Cardiac fibroblast (primary cell): ENCODE data around the gene CHMP5.

Source experiments
- DNase-seq, 2 donors: peaks; one replicate each; pipeline versions ENCODE4 v3.0.0 to v3.0.0-alpha.2; 2010; ENCODE audit warnings: low read depth in 2 of 2
- H3K4me3 ChIP-seq, 2 donors: replicated peaks in 1 of 2; 1 replicate in 1 of 2; 2 replicates in 1 of 2; pipeline ENCODE4 v1.5.1; 2011; ENCODE audit warnings: low read depth in 2 of 2, low read length in 2 of 2, mild to moderate bottlenecking in 2 of 2, moderate library complexity in 1 of 2
- TF ChIP-seq, protein P1 (sequence below): IDR thresholded peaks from one replicate; pipeline ENCODE4 v1.5.1; 2011; ENCODE audit warnings: low read depth, mild to moderate bottlenecking, low read length, inconsistent platforms

CHMP5 gene

DNA sequence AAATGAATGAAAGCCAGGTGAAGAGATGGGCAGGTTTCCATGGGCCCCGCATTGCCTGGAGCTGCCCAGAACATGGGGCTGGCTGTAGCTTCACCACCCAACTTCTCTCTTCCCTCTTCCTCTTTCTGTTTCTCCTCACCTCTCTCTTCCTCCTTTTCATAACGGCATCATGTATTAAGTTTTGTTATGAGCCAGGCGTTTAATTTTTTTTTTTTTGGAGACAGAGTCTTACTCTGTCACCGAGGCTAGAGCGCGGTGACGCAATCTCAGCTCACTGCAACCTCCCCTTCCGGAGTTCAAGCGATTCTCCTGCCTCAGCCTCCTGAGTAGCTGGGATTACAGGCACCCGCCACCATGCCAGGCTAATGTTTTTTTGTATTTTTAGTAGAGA lies 37.8 kb upstream of the CHMP5 start:
- TF ChIP-seq, protein P1, sequence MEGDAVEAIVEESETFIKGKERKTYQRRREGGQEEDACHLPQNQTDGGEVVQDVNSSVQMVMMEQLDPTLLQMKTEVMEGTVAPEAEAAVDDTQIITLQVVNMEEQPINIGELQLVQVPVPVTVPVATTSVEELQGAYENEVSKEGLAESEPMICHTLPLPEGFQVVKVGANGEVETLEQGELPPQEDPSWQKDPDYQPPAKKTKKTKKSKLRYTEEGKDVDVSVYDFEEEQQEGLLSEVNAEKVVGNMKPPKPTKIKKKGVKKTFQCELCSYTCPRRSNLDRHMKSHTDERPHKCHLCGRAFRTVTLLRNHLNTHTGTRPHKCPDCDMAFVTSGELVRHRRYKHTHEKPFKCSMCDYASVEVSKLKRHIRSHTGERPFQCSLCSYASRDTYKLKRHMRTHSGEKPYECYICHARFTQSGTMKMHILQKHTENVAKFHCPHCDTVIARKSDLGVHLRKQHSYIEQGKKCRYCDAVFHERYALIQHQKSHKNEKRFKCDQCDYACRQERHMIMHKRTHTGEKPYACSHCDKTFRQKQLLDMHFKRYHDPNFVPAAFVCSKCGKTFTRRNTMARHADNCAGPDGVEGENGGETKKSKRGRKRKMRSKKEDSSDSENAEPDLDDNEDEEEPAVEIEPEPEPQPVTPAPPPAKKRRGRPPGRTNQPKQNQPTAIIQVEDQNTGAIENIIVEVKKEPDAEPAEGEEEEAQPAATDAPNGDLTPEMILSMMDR, result no peak
- no peak for DNase-seq
- no peak overlapping the region for H3K4me3 ChIP-seq

DNA sequence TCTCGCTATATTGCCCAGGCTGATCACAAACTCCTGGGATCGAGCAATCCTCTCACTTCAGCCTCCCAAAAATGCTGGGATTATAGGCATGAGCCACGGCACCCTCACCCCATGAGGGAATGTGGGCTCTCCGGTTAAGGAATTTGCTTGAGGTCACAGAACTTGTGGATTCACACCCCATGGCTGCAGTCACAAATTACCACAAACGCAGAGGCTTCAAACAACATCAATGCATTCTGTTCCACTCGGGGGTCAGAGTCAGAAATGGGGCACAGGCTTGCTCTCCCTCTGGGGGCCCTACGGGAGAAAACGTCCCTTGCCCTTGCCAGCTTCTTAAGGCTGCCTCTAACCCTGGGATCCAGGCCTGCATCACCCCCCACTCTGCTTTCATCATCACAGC lies 37.1 kb upstream of the CHMP5 start:
- H3K4me3 ChIP-seq, result no peak overlapping the region
- no peak for DNase-seq
- TF ChIP-seq, protein P1, result no peak

DNA sequence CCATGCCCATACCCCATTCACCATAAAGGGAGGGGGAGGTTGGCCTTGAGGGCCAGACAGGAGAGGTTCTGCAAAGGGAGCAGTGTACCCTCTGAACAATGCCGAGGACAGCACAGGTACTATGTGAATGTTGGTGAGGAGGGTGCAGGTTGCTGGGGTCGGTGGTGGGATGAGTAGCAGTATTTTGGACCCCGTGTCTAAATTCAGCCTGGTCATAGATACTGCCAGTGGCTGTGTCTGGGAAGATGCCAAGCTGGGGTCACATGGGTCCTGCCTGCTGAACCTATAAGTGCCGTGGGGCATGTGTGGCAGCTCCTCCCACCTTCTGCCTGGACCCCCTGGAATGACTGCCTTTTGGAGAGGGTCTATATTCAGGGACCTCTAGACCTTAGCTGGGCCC lies 36.2 kb upstream of the CHMP5 start:
- H3K4me3 ChIP-seq, result no peak overlapping the region
- DNase-seq, result no peak
- TF ChIP-seq, protein P1, result no peak

DNA sequence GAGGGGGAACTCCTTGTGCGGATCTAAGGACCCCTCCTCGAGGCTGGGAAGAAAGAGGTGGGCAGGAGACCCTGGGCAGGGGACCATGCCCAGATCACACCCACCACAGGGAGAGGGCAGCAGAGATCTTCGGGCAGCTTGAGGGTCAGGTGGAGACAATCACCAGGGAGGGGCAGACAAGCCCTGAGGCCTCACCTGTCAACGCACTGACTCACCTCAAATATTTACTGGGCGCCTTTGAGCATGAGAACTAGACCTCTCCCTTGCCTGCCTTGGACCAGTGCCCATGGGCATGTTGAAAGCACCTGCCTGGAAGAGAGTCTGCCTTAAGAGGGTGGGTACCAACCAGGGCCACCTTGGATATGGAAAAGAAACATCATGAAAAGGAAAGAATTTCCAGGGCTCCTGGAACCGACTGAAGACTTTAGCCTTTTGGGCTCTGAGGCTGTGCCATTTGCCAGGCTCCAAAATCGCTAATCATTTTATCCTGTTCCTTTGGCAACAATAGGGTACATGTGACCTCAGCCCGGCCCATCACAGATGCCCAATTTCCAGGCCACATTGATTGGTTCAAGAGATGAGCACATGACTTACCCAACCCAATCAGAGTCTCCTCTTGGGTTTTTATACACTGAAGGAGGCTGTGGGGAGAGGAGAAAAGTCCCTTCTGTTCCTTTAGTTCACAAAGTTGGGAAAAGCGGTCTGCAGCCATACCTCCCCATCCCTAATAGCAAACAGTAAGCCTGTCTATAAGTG lies 35.3 kb upstream of the CHMP5 start:
- TF ChIP-seq, protein P1, result no peak
- H3K4me3 ChIP-seq, result no peak overlapping the region
- DNase-seq, result no peak

DNA sequence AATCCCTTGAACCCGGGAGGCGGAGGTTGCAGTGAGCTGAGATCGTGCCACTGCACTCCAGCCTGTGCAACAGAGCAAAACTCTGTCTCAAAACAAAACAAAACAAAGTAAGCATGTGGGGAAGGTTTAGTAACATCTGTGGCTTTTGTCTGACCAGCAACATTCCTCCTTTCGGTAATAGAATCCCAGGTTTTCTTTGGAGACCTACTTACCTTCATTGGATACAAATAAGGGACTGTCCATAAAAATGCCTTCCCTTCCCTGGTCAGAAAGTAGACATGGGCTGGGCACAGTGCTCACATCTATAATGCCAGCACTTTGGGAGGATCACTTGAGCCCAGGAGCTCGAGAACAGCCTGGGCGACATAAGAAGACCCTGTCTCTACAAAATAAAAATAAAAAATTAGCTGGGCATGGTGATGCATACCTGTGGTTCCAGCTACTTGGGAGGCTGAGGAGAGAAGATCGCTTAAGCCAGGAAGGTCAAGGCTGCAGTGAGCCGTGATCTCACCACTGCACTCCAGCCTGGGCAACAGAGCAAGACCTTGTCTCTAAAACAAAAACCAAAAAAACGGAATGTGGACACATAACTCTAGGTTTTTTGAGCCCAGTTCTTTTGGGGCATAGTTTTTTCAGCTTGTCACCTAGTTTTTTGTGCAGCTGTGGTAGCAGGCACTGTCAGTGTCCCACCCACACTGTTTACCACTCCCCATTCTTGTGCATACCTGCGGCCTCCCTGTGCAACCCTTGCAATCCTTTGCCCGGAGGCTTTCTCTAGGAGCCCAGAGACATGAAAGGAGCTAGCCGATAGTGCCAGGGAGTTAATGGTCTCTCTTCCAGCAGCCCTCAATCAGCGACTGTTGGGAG lies 33.9 kb upstream of the CHMP5 start:
- H3K4me3 ChIP-seq, result no peak overlapping the region
- TF ChIP-seq, protein P1, result no peak
- DNase-seq, result no peak

DNA sequence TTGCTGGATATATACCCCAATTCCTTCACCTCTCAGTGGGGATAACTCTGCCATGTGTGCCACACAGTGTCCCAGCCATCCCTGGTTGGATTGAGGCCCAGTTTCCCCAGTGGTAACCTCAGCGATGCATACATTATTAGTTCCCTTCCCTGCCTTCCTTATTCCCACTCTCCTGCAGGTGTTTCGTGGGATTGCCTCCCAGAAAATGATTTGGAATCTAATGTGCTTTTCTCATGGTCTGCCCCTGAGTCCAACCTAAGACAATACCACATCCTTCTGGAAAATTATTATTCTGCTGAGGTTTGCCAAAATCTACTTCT lies 33.3 kb upstream of the CHMP5 start:
- TF ChIP-seq, protein P1, result no peak
- no peak overlapping the region for H3K4me3 ChIP-seq
- DNase-seq, result no peak
